ENCODE data around the gene KCNQ4.

The KCNQ4 gene

DNA sequence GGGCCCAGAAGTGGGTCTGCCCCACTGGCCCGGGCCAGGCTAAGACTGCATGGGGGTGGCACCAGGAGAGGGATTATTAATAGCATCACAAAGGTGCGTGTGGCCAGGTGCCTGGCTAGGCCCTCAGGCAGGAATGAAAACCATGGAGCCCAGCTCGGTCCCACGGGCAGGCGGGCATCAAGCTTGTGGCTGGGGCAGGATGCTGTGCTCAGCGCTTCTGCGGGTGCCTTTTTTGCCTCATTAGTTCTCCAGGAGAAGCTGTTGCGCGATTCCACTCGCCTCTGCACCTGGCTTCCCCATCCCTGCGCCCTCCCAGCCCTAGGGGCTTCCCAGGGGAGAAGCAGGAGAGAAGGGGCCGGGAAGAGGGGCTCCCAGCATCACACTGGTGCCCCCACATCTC is 39.3 kb downstream of the KCNQ4 start:
- DNase-seq = no peak

DNA sequence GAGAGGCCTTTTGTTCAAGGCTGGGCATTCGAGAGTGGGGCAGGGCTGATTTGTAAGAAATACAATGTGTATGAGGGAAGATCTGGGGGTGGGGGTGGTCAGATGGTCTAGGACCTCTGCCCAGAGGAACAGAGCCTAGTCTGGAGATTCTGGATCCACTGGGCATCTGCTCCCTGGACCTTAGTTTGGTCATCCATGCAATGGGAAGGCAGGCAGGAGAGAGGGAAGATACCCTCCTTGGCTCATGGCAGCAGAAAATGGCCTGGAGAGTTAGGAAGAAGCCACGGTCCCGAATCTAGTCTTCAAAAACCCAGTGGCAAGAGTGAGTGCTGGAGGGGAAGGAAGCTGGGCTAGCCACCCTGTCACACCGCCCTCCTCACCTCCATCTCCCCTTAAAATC is 39.8 kb downstream of the KCNQ4 start:
- no peak for DNase-seq

DNA sequence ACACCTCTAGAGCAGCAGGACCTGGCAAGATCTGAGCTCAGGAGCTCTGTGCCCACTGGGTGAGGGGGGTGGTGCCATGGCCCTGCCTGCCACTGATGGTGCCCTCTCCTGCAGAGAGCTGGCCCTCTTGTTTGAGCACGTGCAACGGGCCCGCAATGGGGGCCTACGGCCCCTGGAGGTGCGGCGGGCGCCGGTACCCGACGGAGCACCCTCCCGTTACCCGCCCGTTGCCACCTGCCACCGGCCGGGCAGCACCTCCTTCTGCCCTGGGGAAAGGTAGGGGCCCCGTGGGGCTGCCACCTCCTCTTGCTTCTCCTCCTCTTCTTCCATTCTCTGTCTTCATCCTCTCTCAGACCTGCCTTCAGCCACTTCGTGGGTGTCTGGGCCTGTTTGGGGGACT is 40.4 kb downstream of the KCNQ4 start:
- no peak for DNase-seq

DNA sequence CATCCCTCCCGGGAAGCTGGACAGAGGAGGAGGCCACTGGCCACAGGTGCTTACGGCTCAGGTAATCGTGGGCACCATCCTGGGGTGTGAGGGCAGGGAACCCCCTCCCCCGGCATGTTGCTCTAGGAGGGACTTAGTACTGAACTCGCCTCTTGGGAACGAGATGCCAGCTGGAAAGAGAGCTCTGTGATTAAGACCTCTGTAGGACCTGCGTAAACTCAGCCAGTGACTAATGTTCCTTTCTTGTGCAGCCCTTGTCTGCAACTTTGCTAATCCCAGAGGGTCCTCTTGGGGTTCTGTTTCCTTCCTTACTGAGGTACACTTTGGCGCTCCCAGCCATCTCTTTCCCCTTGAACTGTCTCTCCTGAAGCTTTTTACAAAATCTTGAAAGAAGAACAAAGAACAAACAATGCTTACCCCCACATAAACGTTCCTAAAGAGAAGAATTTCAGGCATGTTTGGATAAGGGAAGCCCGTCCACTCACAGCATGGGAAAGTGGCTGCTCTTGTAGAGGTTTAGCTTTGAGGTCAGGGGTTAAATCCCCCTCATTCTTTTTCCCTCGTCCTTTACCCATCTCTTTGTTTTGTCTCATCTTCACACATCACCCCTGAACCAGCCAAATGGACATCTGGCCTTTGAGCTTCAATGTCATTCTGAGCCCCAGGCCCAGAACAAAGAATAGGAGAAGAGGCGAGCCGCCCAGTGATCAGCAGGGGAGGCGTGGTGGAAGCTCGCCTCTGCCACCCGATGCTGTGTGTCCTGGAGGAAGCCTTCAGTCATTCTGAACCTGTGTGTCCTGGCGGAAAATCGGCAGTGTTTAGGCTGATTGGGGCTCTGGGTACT is 41.2 kb downstream of the KCNQ4 start:
- DNase-seq = no peak

DNA sequence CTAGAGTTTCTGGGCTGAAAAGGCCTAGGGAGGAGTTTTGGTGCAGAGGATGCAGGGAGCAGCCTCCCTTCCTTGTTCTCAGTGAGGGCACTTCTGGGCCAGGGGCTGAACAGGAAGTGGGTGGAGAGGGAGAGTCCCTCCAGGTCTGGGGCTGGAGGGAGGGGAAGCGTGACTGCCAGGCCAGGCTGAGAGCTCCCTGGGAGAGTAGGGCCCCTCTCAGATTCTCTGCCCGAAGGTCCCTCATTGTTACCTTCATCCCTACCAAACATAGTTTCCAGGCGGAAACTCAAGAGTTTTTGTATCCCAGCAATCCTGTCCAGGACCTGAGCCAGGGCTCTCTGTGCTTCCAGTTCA is 41.8 kb downstream of the KCNQ4 start:
- no peak for DNase-seq

DNA sequence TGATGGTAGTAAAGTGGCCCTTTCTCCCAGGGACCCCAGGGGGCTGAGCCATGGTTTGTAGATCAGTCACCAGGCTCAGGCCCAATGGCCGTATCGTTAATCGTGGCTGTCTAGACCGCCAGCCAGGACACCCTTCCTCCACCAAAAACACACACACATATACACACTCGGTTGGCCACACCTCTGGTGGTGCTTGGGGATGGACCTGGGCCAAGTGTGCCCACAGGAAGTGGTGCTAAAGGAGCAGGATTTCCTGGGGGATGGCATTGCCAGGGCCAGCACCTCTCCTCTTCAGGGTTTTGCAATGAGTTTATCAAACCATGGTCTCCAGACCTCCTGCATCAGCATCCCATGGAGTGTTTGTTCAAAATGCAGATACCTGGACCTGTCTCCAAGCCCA is 42.4 kb downstream of the KCNQ4 start:
- no peak for DNase-seq

DNA sequence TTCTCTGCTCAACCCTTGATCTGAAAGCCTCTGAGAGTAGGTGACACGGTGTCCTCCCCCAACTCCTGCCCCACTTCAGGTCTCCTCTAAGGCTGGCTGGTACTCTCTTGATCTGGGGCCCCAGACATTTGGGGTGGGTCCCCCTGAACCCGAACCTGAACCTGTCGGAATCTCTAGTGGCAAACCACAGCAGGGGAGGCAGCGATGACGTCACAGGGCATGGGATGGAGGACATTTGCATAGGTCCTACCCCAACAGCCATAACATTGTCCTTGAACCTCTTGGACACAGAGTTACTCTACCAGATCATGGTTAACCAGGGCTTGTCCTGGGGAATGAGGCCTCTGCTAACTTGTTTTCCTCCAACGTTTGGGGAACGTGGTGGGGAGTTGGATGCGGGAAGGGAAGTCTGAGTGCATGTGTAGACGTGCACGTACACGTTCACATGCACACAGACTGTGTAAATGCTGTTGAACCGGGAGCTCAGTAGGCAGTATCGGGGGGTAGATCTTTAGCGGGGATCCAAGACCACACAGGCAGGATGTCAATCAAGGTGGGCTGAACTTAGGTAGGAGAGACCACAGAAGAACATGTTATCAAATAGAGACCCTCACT is 46.2 kb downstream of the KCNQ4 start:
- DNase-seq = no peak

DNA sequence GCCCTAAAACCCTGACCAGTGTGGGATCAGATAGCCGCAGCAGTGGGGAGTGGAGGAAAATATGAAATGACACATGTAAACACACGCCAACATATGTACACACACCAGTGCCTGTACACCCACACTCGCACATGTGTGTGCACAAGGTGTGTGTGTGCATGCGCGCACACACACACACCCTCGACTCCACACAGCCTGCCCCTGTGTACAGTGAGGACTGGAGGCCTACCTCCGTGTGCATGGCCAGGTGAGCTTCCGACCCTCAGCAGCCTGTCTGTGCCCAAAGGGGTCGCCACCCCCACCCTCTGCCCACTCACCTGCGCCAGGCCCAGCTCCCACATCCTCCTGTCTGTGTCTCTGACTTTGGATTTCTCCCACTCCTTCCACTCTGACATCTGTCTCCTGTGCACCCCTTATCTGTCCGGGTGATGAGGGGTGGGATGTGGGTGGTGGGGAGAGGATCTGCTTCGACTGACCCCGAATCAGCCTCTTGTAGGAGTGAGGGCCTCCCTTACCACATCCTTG is 46.9 kb downstream of the KCNQ4 start:
- no peak for DNase-seq

DNA sequence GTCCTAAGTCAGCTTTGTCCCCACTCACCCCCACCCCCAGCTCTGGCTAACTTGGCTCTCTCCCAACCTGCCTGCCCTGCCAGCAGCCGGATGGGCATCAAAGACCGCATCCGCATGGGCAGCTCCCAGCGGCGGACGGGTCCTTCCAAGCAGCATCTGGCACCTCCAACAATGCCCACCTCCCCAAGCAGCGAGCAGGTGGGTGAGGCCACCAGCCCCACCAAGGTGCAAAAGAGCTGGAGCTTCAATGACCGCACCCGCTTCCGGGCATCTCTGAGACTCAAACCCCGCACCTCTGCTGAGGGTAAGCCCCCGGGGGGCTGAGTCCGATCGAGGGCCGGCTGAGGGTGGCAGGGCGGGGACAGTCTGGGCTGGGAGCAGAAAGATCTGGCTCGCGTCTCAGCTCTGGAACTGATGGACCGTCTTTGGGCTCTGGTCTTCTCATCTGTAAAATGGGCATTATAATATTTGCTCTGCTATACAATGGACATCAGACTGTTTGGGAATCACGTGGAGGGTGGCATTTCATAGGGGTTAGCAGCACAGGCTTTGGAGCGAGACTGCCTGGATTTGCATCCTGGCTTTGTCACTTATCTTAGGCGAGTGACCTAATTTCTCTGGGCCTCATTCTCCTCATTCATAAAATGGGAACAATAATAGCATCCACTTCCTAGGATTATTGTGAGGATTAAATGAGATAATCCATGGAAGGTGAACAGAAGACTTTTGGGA is 47.6 kb downstream of the KCNQ4 start:
- DNase-seq = no peak

DNA sequence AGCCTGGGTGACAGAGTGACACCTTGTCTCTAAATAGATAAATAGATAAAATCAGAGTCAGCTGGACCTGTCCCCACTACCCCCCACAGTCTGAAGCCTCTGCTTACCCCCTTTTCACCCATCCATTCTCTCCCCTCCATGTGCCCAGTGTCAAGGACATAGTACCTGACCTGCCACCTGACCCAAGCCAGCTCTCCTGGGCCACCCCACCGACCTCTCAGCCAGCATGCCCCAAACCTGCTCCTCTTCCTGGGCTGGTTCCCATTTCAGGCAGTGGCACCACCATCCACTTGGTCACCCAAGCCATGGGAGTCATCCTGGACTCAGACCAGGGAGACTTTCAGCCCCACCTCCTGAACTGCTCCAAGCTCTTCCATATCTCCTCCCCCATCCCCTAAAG is 50.4 kb downstream of the KCNQ4 start:
- DNase-seq = no peak

DNA sequence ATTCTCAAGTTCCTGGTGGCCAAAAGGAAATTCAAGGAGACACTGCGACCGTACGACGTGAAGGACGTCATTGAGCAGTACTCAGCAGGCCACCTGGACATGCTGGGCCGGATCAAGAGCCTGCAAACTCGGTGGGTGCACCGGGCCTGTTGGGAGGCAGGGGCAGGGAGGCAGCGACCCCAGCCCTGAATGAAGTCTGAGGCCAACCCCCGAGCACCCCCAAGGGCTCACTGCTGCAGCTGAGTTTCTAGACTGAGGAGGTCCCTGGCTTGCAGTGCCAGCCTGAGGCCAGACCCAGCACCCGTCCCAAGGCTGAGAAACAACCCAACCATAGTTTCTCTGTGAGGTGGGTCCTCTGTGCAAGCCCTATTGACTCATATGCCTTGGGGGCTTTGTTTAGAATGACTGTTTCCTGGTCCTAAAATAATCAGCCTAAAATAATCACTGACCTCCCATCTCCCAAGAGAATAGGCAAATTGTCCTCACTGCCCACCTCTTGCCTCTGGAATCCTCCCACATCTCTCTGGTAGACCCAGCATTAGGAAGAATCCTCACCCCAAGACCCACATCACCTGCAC is 51.5 kb downstream of the KCNQ4 start:
- no peak for DNase-seq

DNA sequence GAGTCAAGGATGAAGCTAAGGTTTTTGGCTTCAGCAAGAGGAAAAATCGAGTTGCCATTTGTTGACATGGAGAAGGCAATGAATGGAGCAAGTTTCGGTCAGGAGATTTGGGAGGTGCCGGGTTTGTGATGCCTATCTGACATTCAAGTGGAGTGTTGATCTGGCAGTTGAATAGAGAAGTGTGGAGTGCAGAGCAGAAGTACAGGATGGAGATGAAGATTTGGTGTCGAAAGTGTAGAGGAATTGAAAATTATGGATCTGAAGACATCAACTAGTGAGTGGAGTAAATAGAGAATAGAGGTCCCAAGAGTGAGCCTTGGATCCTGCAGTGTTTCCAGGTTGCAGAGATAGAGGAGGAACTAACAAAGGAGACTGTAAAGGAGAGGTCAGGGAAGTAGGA is 52.7 kb downstream of the KCNQ4 start:
- DNase-seq = no peak

DNA sequence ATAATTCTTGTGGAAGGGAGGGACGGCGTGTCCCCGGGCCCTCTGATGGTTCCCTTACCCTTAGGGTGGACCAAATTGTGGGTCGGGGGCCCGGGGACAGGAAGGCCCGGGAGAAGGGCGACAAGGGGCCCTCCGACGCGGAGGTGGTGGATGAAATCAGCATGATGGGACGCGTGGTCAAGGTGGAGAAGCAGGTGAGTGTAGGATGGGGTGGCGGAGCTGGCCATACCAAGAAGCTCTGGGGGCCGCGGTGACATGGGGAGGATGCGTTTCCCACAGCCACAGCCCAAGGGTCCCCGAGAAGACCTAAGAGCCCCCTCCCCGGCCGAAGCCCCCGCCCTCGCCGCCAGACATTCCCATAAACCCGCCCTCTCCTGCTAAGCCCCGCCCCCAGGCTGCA is 54.0 kb downstream of the KCNQ4 start:
- no peak for DNase-seq

DNA sequence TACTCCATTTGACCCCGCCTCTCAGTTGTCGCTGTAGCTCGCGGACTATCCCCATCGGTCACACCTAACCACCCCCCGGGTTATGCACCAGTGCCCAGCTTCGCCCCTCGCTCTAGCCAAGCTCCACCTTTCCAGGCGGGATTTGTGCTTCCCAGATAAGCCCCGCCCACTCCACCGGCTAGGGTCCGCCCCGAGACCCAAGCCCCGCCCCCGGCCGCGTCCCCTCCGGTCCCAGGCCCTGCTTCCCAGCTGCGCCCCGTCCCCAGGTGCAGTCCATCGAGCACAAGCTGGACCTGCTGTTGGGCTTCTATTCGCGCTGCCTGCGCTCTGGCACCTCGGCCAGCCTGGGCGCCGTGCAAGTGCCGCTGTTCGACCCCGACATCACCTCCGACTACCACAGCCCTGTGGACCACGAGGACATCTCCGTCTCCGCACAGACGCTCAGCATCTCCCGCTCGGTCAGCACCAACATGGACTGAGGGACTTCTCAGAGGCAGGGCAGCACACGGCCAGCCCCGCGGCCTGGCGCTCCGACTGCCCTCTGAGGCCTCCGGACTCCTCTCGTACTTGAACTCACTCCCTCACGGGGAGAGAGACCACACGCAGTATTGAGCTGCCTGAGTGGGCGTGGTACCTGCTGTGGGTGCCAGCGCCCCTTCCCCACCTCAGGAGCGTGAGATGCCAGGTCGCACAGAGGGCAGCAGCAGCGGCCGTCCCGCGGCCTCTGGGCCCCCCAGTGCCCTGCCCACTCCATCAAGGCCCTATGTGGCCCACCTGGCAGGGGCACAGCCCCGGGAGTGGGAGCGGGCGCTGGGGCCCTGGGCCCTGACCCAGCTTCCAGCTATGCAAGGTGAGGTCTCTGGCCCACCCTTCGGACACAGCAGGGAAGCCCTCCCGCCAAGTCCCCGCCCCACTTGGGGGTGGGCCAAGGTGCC is 54.7 kb downstream of the KCNQ4 start:
- DNase-seq = no peak

DNA sequence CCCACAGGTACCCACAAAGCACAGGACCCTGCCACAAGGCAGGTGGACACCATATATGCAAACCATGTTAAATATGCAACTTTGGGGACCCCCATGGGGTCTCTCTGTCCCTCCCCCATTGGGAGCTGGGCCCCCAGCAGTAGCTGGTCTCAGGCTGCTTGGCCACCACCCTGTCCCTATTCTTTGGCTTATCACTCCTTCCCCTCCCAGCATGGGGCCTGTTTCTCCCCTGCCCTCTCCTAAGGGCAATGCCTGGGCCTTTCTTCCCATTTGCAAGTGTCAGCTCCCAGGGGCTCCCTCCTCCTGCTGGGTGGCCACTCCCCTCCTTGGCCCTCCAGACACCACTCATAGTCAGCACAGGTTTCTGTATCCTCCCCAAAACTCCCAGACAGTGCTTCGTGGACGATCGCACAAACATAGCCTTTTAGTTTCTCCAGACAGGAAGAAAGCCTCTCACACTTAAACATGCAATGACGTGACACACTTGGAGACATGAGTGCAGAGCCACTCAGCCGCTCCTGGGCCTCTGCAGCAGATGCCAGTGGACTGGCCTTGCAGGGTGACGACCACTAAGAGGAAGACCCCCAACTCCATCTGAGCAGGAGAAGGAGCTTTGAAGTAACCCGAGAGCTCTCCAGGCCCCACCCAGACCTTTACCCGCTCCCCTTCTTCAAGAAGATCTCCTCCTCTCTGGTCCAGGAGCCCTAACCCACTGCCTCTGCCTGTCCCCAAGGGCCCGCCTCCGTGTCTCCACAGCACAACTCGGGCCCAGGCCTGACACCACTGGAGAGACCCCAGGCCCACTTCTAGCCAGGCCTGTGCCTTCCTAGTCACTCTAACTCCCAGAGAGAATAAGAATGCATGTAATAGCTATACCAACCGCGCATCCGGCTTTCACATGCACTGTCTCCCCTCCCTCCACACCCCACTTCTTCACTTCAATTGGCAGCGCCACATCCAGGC is 55.7 kb downstream of the KCNQ4 start:
- no peak for DNase-seq

DNA sequence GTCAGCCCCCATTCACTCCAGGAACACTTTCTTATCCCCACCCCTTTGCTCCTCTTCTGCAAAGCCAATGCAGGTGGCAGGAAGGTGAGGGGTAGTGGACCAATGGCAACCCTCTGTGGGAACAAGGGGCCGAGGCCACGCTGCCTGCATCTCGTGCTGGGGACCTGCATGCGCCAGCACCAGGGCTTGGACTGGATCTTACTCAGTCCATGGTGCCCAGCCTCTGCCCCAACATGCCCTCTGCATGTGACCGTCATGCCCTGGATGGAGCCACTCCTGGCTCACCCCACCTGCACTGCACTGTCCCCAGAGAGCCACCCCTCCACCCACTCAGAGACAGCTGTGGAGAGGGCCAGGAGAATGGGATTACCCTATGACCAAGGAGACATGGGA is 56.4 kb downstream of the KCNQ4 start:
- DNase-seq = no peak

DNA sequence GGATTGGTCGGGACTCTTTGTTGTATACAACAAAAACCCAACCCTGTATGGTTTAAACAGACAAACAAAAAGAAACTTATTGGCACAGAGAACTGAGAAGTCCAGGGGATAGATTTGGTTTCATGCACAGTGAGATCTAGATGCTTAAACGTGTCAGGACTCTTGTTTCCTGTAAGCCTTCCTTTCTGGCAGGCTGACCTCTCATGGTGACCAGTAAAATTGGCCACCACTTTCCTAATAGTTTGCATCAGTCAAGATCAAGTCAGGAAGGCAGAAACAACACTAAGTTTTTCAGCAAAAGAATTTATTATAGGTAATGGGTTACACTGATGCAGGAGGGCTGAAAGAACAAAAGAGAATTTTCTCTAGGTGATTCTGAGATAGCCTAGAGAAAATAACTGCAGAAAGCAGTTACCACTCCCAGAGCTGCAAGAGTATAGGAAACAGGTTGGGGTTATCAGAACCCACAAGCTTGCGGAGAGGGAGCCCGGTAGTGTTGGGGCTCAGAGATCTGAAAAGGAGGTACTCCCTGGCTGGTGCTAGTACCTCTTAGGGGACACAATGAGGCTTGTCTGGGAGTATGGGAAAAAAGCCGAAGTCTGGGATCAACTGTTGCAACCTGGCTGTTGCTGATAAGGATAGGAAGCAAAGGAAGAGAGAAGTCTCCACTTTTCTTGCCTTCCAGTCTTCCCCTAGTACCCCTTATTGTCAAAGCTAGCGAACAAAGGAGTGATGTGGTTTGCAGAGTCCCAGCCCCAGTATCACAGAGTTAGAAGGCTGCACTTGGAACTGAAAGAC is 57.1 kb downstream of the KCNQ4 start:
- no peak for DNase-seq

DNA sequence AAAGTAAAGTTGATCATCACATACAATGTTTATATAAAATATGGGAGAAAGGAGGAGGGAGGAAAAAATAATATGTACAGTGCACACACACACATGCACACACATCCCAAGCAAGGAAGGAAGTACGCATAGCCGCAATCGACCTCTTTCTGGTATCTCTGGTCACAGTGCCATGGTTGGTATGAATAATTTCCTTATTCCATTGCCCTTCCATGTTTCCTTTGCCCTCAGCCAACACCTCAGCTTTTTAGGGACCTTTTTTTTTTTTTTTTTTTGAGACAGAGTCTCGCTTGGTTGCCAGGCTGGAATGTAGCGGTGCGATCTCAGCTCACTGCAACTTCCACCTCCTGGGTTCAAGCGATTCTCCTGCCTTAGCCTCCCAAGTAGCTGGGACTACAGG is 58.0 kb downstream of the KCNQ4 start:
- no peak for DNase-seq

DNA sequence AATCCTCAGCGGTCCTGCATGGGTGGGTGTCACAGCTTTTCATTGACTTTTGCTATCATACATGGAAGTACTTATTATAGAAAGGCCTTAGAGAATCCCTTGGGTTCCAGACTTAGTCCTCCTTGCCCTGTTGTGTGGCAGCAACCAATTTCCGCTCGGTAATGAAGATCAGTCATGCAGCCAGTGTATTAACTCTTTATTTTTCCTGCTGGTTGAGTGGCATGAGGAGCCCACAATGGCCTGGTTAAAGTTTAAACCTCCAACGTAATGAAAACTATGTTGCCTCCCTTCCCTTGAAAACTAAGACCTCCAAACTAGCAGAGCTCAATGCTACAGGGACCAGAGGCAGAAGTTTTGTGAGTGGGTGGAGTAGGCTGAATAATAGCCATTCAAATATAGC is 58.6 kb downstream of the KCNQ4 start:
- DNase-seq = no peak

DNA sequence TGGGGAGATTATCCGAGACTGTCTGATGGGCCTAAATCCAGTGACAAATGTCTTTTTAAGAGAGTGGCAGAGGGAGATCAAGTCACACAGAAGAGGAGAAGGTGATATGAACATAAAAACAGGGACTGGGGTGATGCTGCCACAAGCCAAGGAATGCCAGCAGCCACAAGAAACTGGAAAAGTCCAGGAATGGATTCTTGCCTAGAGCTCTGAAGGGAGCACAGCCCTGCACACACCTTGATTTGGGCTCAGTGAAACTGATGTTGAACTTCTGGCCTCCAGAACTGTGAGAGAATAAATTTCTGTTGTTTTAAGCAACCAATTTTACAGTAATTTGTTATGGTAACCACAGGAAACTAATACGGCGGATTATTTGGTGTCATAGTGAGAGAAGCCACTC is 59.1 kb downstream of the KCNQ4 start:
- DNase-seq = no peak

Measured in stimulated activated CD4-positive, alpha-beta T cell treated with anti-CD3 and anti-CD28 coated beads, Interleukin-1b, Interleukin-23, amount 100 ng/mL, for 48 hours (primary cell).